ENCODE measurements around the gene TBC1D1. TPM values are rescaled to one million over a fixed set of nuclear protein-coding genes. Genes with fewer than 3 reads are reported as not detected.

The TBC1D1 gene
- polyA plus RNA-seq, 1 donor from 2014 or later = 23.2 TPM

GRCh38 chr4:38009949-38010348 lies 119.1 kb downstream of the TBC1D1 start:
- Histone ChIP-seq H3K27me3 (ENCODE audit: insufficient read depth, low read depth, low read length) (no peaks in the 10 kb centered on the region), H3K4me2 (ENCODE audit: low read length) (no peak overlapping the region), H3K27ac (ENCODE audit: low read length) (no peak overlapping the region)

GRCh38 chr4:38011511-38012162 lies 120.8 kb downstream of the TBC1D1 start:
- Histone ChIP-seq H3K9me2 (ENCODE audit: insufficient read depth, low read length) (no peaks in the 10 kb centered on the region), H3K27me3 (ENCODE audit: insufficient read depth, low read depth, low read length) (no peaks in the 10 kb centered on the region), H3K4me2 (ENCODE audit: low read length) (no peak overlapping the region), H3F3A (ENCODE audit: insufficient read depth, low read length, poor library complexity, severe bottlenecking) (no peaks in the 10 kb centered on the region), H3K9ac (ENCODE audit: low read length) (no peak overlapping the region), H3K27ac (ENCODE audit: low read length) (no peak overlapping the region), H3K36me3 (ENCODE audit: insufficient read depth, low read length) (no peaks in the 10 kb centered on the region), H3K4me3 (ENCODE audit: low read length) (no peak overlapping the region), H4K20me1 (ENCODE audit: insufficient read depth) (no peaks in the 10 kb centered on the region), H3K79me2 (replicated peaks; ENCODE audit: insufficient read depth, low read length) (no peaks in the 10 kb centered on the region), H2AFZ (ENCODE audit: low read depth, low read length) (no peak overlapping the region), H3K9me3 (ENCODE audit: low read length) (no peaks in the 10 kb centered on the region)
- no peak for TF ChIP-seq REST (IDR thresholded peaks at IDR 0.05; ENCODE audit: borderline replicate concordance)
- TF ChIP-seq SMC3 (conservative IDR thresholded peaks at IDR 0.05; ENCODE audit: poor library complexity) = no peak
- no peak for TF ChIP-seq POLR2AphosphoS5 (IDR thresholded peaks at IDR 0.05)
- no peak for TF ChIP-seq TAF1 (IDR thresholded peaks at IDR 0.05; ENCODE audit: low read depth)
- TF ChIP-seq CTCF (IDR thresholded peaks at IDR 0.05; ENCODE audit: poor library complexity, severe bottlenecking) = no peak
- no peak for TF ChIP-seq MXI1 (conservative IDR thresholded peaks at IDR 0.05; ENCODE audit: poor library complexity, severe bottlenecking)

More at GRCh38 chr4:38009949-38010348, 119.1 kb downstream of the TBC1D1 start:
- Histone ChIP-seq H3F3A (ENCODE audit: insufficient read depth, low read length, poor library complexity, severe bottlenecking) (no peaks in the 10 kb centered on the region), H3K9me2 (ENCODE audit: insufficient read depth, low read length) (no peaks in the 10 kb centered on the region), H4K20me1 (ENCODE audit: insufficient read depth) (no peaks in the 10 kb centered on the region), H3K79me2 (replicated peaks; ENCODE audit: insufficient read depth, low read length) (no peaks in the 10 kb centered on the region), H2AFZ (ENCODE audit: low read depth, low read length) (no peak overlapping the region), H3K9me3 (ENCODE audit: low read length) (no peaks in the 10 kb centered on the region), H3K4me3 (ENCODE audit: low read length) (no peak overlapping the region), H3K9ac (ENCODE audit: low read length) (no peak overlapping the region), H3K36me3 (ENCODE audit: insufficient read depth, low read length) (no peaks in the 10 kb centered on the region)
- no peak for TF ChIP-seq CTCF (IDR thresholded peaks at IDR 0.05; ENCODE audit: poor library complexity, severe bottlenecking)
- TF ChIP-seq POLR2AphosphoS5 (IDR thresholded peaks at IDR 0.05) = no peak
- TF ChIP-seq TAF1 (IDR thresholded peaks at IDR 0.05; ENCODE audit: low read depth) = no peak
- TF ChIP-seq MXI1 (conservative IDR thresholded peaks at IDR 0.05; ENCODE audit: poor library complexity, severe bottlenecking) = no peak
- no peak for TF ChIP-seq EP300 (conservative IDR thresholded peaks at IDR 0.05; ENCODE audit: poor library complexity, severe bottlenecking)
- no peak for TF ChIP-seq SMC3 (conservative IDR thresholded peaks at IDR 0.05; ENCODE audit: poor library complexity)
- TF ChIP-seq EZH2 (IDR thresholded peaks at IDR 0.05; ENCODE audit: borderline replicate concordance, insufficient read depth, low read length, poor library complexity, severe bottlenecking) = no peak
- no peak for TF ChIP-seq REST (IDR thresholded peaks at IDR 0.05; ENCODE audit: borderline replicate concordance)
- no peak for TF ChIP-seq RAD21 (conservative IDR thresholded peaks at IDR 0.05)

Data from neural cell (in vitro differentiated cells).